Measurements from ENCODE around the gene GIT1. TPM values are rescaled to one million over a fixed set of nuclear protein-coding genes. Genes with fewer than 3 reads are reported as not detected.
A peak's percentile ranks its signal among the peaks of the same experiment; 100 is the strongest.

Gene GIT1
- total and polyA plus RNA-seq, 2 donors (not counting 3 experiments of a cell fraction or from before 2014, with no cell fraction given), result 75.5 to 92.5 TPM

DNA sequence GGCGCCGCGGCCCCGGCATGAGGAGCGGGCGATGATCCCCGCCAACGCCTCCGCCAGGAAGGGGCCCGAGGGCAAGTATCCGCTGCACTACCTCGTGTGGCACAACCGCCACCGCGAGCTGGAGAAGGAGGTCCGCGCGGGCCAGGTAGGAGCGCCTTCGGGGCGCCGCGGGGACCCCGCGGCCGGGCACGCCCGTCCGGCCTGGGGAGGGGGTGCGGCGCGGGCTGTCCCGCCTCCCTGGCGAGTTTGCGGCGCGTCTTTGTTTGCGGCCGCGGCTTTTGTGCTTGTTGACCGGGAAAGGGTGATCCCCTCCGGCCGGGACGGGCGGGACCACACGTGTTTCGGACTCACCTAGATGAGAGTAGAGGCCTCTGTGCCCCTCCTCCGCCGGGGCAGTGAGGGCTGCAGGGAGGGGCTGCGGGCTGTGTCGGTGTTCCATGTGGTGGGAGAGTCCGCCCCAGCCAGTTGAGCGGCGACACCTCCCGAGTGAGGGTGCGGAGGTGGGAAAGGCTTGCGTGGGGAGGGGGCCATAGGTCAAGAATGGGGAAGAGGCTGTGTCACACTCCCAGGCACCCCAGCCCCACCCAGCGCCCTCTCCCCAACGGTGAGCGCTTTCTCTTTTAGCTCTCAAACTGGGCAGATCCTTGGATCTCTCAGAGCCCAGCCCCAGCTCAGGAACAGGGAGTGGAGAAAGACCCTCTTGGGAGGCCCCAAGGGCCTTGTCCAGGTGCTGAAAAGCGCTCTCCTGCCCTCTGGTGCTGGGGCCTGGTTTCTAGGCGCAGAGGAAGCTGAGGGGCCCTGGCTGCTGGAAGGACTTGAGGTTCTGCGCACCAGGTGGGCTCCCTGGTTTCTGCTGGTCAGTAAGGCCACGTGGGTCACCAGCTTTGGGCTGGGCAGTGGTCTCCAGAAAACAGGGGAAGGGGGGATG lies 4.4 kb upstream of the GIT1 start:
- dilution Hi-C loops (cut with MboI; ENCODE audit: extremely low pct_ligation_motif_present, low sequenced_read_pairs), result no loop called here
- H3K9me1 ChIP-seq (replicated peaks; ENCODE audit: control insufficient read depth, extremely low read depth, insufficient read depth, low read length), result no peaks in the 10 kb centered on the region
- H3K4me3 ChIP-seq (replicated peaks in 1 of 3; ENCODE audit: insufficient read depth in 1 of 3, low read depth in 1 of 3, low read length in 3 of 3), result peak overlapping the region; percentile 51 to 64 (median 59)
- intact Hi-C loops (cut with micrococcal nuclease), result loop anchor here (5.0 kb wide), 1 partner anchor 302 kb away; the partner anchor contains the start of gene NUFIP2
- peak overlapping the region; percentile 57 for H3K4me2 ChIP-seq (ENCODE audit: insufficient read depth, low read length)
- H4K20me1 ChIP-seq (replicated peaks; ENCODE audit: control insufficient read depth, extremely low read depth, insufficient read depth, low read length), result no peaks in the 10 kb centered on the region
- TF ChIP-seq, protein P1, sequence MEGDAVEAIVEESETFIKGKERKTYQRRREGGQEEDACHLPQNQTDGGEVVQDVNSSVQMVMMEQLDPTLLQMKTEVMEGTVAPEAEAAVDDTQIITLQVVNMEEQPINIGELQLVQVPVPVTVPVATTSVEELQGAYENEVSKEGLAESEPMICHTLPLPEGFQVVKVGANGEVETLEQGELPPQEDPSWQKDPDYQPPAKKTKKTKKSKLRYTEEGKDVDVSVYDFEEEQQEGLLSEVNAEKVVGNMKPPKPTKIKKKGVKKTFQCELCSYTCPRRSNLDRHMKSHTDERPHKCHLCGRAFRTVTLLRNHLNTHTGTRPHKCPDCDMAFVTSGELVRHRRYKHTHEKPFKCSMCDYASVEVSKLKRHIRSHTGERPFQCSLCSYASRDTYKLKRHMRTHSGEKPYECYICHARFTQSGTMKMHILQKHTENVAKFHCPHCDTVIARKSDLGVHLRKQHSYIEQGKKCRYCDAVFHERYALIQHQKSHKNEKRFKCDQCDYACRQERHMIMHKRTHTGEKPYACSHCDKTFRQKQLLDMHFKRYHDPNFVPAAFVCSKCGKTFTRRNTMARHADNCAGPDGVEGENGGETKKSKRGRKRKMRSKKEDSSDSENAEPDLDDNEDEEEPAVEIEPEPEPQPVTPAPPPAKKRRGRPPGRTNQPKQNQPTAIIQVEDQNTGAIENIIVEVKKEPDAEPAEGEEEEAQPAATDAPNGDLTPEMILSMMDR (IDR thresholded peaks at IDR 0.05; ENCODE audit: extremely low read depth in 1 of 2, insufficient read depth in 1 of 2, low read depth in 1 of 2, low read length in 2 of 2), result peak in 1 of 2 donors; percentile 32
- TF ChIP-seq, protein P2, sequence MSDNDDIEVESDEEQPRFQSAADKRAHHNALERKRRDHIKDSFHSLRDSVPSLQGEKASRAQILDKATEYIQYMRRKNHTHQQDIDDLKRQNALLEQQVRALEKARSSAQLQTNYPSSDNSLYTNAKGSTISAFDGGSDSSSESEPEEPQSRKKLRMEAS (IDR thresholded peaks at IDR 0.05; ENCODE audit: insufficient read depth, insufficient read length), result no peak
- POLR2A ChIA-PET, result no interaction called here
- peak overlapping the region; percentile 21 for H3K27ac ChIP-seq (ENCODE audit: insufficient read depth, low read depth, low read length)
- no peaks in the 10 kb centered on the region for H3K9me3 ChIP-seq (replicated peaks; ENCODE audit: control insufficient read depth, insufficient read depth, low read length)
- CTCF ChIA-PET, result interaction anchor here (0.6 to 9.2 kb wide), 10 partner anchors 8 to 470 kb away, joined by 3 to 152 read pairs (median 19); partner anchors contain the start of genes ABHD15 and TP53I13
- BruUV-seq (replicated peaks), result no TSS peak
- H3K27me3 ChIP-seq (ENCODE audit: control insufficient read depth in 2 of 2, insufficient read depth in 2 of 2, low read length in 2 of 2), result no peaks in the 10 kb centered on the region
- peaks cover 42% of the 10 kb centered on the region for H3K4me1 ChIP-seq (ENCODE audit: control insufficient read depth, extremely low read depth, insufficient read depth, low read length)
- peak overlapping the region; percentile 66 for H2AFZ ChIP-seq (ENCODE audit: low read depth, low read length)
- H3K36me3 ChIP-seq (ENCODE audit: control insufficient read depth in 2 of 2, extremely low read depth in 1 of 2, insufficient read depth in 2 of 2, low read length in 2 of 2), result no peaks in the 10 kb centered on the region
- no peak for FAIRE-seq
- peaks cover 12% of the 10 kb centered on the region for H3K79me2 ChIP-seq (ENCODE audit: control insufficient read depth, insufficient read depth, low read length)
- DNase-seq (ENCODE audit: low read depth, low spot score), result no peak
- peak overlapping the region; percentile 29 for H3K9ac ChIP-seq (replicated peaks; ENCODE audit: extremely low read depth, insufficient read depth, low read length)
